K562 (cell line): ENCODE data around the gene TAF8. TPM values are rescaled to one million over a fixed set of nuclear protein-coding genes. Genes with fewer than 3 reads are reported as not detected.

Source experiments
- ATAC-seq: fragments of 200-7000 bp; cut with Tn5 transposase; 3 replicates; pipeline ENCODE4 v1.9.1; 2020; ENCODE audit warnings: moderate library complexity
- BruUV-seq: library from RNA; stranded (reverse); fragments of 400-500 nt; replicated peaks from 2 replicates; lab custom pipeline; 2021; lab: Mats Ljungman, UMichigan
- CTCF ChIA-PET: fragments of 300-600 bp; formaldehyde crosslinking; extraction: SDS; loops from one replicate; lab custom pipeline; 2021; ENCODE audit warnings: low intra/inter-chr PET ratio; lab: Yijun Ruan, JAX
- POLR2A ChIA-PET: fragments of 300-600, 350-650 bp; sonication (Branson Sonifier 250); formaldehyde crosslinking; extraction: SDS; loops from one replicate; lab custom pipeline; 2021; ENCODE audit warnings: antibody characterized with exemption, inconsistent platforms; lab: Yijun Ruan, JAX
- DNase-seq, 4 experiments: peaks; one replicate each; pipeline versions ENCODE4 v3.0.0 to v3.0.0-alpha.2; 2011 to 2018; ENCODE audit warnings: low spot score in 3 of 4, mixed read lengths in 3 of 4; ENCODE audit errors: extremely low read depth in 1 of 4
- FAIRE-seq: peaks from 2 replicates; lab custom pipeline; 2011; peaks lifted over from hg19 to GRCh38; lab: Jason Lieb, UNC
- H2AFZ ChIP-seq: 2 replicates; pipeline ENCODE4 v1.6.0; 2011; ENCODE audit warnings: low read depth, low read length, control low read depth, inconsistent platforms
- H3K27ac ChIP-seq: fragments of 200-600 bp; 3 replicates; pipeline ENCODE4 v1.8.0; 2011; ENCODE audit warnings: low read depth, mild to moderate bottlenecking, control low read depth, inconsistent platforms, low read length, moderate library complexity, mixed read lengths; ENCODE audit errors: extremely low read depth
- H3K27me3 ChIP-seq, 2 experiments: fragments of 300-600 bp in 1 of 2; 2 replicates in 1 of 2; 3 replicates in 1 of 2; pipeline versions ENCODE4 v1.6.0 to v1.8.0; 2011; ENCODE audit warnings: inconsistent platforms in 2 of 2, low read length in 2 of 2, mild to moderate bottlenecking in 1 of 2, mixed read lengths in 1 of 2, moderate library complexity in 1 of 2; ENCODE audit not compliant: control insufficient read depth in 2 of 2, insufficient read depth in 2 of 2
- H3K36me3 ChIP-seq: fragments of 300-600 bp; 3 replicates; pipeline ENCODE4 v1.8.0; 2011; ENCODE audit warnings: mild to moderate bottlenecking, low read length, inconsistent platforms; ENCODE audit not compliant: control insufficient read depth, insufficient read depth
- H3K4me1 ChIP-seq, 2 experiments: fragments of 200-600 bp in 1 of 2; replicated peaks in 1 of 2; 2 replicates in 1 of 2; 3 replicates in 1 of 2; pipeline versions ENCODE4 v1.5.1 to v1.8.0; 2011; ENCODE audit warnings: inconsistent platforms in 2 of 2, low read length in 2 of 2, mild to moderate bottlenecking in 1 of 2, mixed read lengths in 1 of 2, moderate library complexity in 1 of 2; ENCODE audit not compliant: control insufficient read depth in 2 of 2, insufficient read depth in 2 of 2
- H3K4me2 ChIP-seq: 2 replicates; pipeline ENCODE4 v1.6.1; 2011; ENCODE audit warnings: low read length, control low read depth, inconsistent platforms, mixed read lengths; ENCODE audit not compliant: insufficient read depth
- H3K4me3 ChIP-seq: fragments of 200-600 bp; sonication (generic), shearing (Covaris generic); 2 replicates; pipeline ENCODE4 v1.5.1; 2016; ENCODE audit warnings: control low read depth, inconsistent platforms
- H3K79me2 ChIP-seq: fragments of 200-600 bp; 3 replicates; pipeline ENCODE4 v1.8.0; 2011; ENCODE audit warnings: low read length, inconsistent platforms; ENCODE audit not compliant: control insufficient read depth, insufficient read depth
- H3K9ac ChIP-seq, 2 experiments: 2 replicates each; pipeline versions ENCODE4 v1.6.0 to v1.6.1; 2011; ENCODE audit warnings: low read depth in 2 of 2, low read length in 2 of 2, control low read depth in 1 of 2, inconsistent platforms in 1 of 2, mild to moderate bottlenecking in 1 of 2, mixed read lengths in 1 of 2; ENCODE audit not compliant: insufficient read depth in 1 of 2
- H3K9me1 ChIP-seq: one replicate; pipeline ENCODE4 v1.6.0; 2011; ENCODE audit warnings: inconsistent platforms, mild to moderate bottlenecking, low read length, moderate library complexity; ENCODE audit not compliant: control insufficient read depth, insufficient read depth
- H3K9me3 ChIP-seq: replicated peaks from 2 replicates; pipeline ENCODE4 v1.5.1; 2011; ENCODE audit warnings: low read depth, low read length, inconsistent platforms; ENCODE audit not compliant: control insufficient read depth, insufficient read depth
- H4K20me1 ChIP-seq: replicated peaks from 2 replicates; pipeline ENCODE4 v1.6.1; 2011; ENCODE audit warnings: low read length, inconsistent platforms, mixed read lengths; ENCODE audit not compliant: control insufficient read depth, insufficient read depth
- GATAD2B ChIP-seq: fragments of 450-650 bp; IDR thresholded peaks from 2 replicates; pipeline ENCODE4 v1.6.1; 2017; ENCODE audit warnings: mild to moderate bottlenecking, borderline replicate concordance
- RUNX1 ChIP-seq: sonication (generic); IDR thresholded peaks from 2 replicates; pipeline ENCODE4 v1.6.1; 2016; ENCODE audit warnings: antibody characterized with exemption, low read depth
- SMARCE1 ChIP-seq: fragments of 450-650 bp; IDR thresholded peaks from 2 replicates; pipeline ENCODE4 v1.7.1; 2016; ENCODE audit warnings: mild to moderate bottlenecking
- ZNF224 ChIP-seq: sonication (generic); formaldehyde crosslinking; IDR thresholded peaks from 2 replicates; pipeline ENCODE4 v1.8.0; 2022; ENCODE audit warnings: mild to moderate bottlenecking, missing genetic modification reagents
- ZNF431 ChIP-seq: sonication (generic); formaldehyde crosslinking; IDR thresholded peaks from 2 replicates; pipeline ENCODE4 v1.8.0; 2022; ENCODE audit warnings: mild to moderate bottlenecking, missing genetic modification reagents
- WGBS: fragments of 100-300 bp; shearing (Covaris generic); methylation state at CpG from one replicate; pipeline ENCODE4 v1.1.6; 2016; ENCODE audit warnings: low coverage, mixed read lengths; ENCODE audit not compliant: insufficient coverage; ENCODE audit errors: missing lambda C conversion rate; 5-methylcytosine and 5-hydroxymethylcytosine counted together
- in situ Hi-C: fragments of 300-500 bp; cut with MboI; formaldehyde crosslinking; loops from 4 replicates; pipeline ENCODE4 v1.15.0; 2018; ENCODE audit warnings: inconsistent platforms, mixed read lengths
- intact Hi-C: fragments of 100-400 bp; cut with micrococcal nuclease; formaldehyde crosslinking; loops from 2 replicates; pipeline ENCODE4 v1.14.2; 2022
- polyA plus RNA-seq, 8 experiments: library from polyadenylated mRNA; depleted of rRNA in 4 of 8; stranded (reverse) in 5 of 8; unstranded in 3 of 8; fragments of >200 nt; fragmentation: Nextera tagmentation in 2 of 8; fragmentation: Illumina TruSeq in 1 of 8; extraction: Ambion mirVana in 2 of 8; extraction: Trizol in 1 of 8; gene quantifications; 2 replicates each; pipeline versions ENCODE4 v1.2.1 to v1.2.3, GENCODE V29; 2011 to 2014; ENCODE audit warnings: inconsistent platforms in 1 of 8, missing spikeins in 1 of 8
- total RNA-seq, 7 experiments: library from RNA; depleted of rRNA in 6 of 7; stranded (reverse); fragments of >200 nt in 6 of 7; fragmentation: Illumina TruSeq in 2 of 7; extraction: Trizol in 2 of 7; gene quantifications; 2 replicates each; pipeline versions ENCODE4 v1.2.1 to v1.2.3, GENCODE V29; 2011 to 2021; ENCODE audit warnings: low replicate concordance in 1 of 7
- TF ChIP-seq, protein P1 (sequence below): fragments of 150-350 bp; IDR thresholded peaks from 2 replicates; pipeline ENCODE4 v1.6.1; 2014; ENCODE audit warnings: low read depth, mild to moderate bottlenecking, low read length, borderline replicate concordance
- TF ChIP-seq, protein P2 (sequence below): fragments of 450-650 bp; formaldehyde crosslinking; IDR thresholded peaks from 2 replicates; pipeline ENCODE4 v1.4.0; 2020; ENCODE audit warnings: mild to moderate bottlenecking, moderate library complexity
- TF ChIP-seq, protein P3 (sequence below): sonication (generic); IDR thresholded peaks from 2 replicates; pipeline ENCODE4 v1.6.1; 2016
- TF ChIP-seq, protein P4 (sequence below): fragments of 450-650 bp; conservative IDR thresholded peaks from 2 replicates; pipeline ENCODE4 v1.6.1; 2016; ENCODE audit warnings: missing genetic modification characterization, low read depth, mild to moderate bottlenecking, missing compliant biosample characterization, moderate library complexity
- TF ChIP-seq, protein P5 (sequence below): fragments of 200-800 bp; sonication (Bioruptor generic); IDR thresholded peaks from 2 replicates; pipeline ENCODE4 v1.6.1; 2017; ENCODE audit warnings: missing genetic modification characterization, missing compliant biosample characterization

TAF8 gene
- total and polyA plus RNA-seq, 9 of the 15 experiments (the other 6 are each of a cell fraction or from before 2014, with no cell fraction given) = 29.4 to 84.0 (median 52.6) TPM

DNA sequence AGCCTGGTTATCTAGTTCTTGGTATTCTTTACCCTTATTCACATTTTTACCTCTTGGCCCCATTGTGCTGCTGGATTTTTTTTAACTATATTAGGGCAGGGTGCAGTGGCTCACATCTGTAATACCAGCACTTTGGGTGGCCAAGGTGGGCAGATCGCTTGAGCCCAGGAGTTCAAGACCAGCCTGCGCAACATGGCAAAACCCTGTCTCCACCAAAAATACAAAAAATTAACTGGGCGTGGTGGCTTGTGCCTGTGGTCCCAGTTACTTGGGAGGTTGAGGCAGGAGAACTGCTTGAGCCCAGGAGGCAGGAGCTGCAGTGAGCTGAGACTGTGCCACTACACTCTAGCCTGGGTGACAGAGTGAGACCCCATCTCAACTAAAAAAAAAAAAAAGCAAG, 12.2 kb upstream of the TAF8 start (continued):
- TF ChIP-seq SMARCE1 (no peak), RUNX1 (no peak)
- TF ChIP-seq, protein P1, sequence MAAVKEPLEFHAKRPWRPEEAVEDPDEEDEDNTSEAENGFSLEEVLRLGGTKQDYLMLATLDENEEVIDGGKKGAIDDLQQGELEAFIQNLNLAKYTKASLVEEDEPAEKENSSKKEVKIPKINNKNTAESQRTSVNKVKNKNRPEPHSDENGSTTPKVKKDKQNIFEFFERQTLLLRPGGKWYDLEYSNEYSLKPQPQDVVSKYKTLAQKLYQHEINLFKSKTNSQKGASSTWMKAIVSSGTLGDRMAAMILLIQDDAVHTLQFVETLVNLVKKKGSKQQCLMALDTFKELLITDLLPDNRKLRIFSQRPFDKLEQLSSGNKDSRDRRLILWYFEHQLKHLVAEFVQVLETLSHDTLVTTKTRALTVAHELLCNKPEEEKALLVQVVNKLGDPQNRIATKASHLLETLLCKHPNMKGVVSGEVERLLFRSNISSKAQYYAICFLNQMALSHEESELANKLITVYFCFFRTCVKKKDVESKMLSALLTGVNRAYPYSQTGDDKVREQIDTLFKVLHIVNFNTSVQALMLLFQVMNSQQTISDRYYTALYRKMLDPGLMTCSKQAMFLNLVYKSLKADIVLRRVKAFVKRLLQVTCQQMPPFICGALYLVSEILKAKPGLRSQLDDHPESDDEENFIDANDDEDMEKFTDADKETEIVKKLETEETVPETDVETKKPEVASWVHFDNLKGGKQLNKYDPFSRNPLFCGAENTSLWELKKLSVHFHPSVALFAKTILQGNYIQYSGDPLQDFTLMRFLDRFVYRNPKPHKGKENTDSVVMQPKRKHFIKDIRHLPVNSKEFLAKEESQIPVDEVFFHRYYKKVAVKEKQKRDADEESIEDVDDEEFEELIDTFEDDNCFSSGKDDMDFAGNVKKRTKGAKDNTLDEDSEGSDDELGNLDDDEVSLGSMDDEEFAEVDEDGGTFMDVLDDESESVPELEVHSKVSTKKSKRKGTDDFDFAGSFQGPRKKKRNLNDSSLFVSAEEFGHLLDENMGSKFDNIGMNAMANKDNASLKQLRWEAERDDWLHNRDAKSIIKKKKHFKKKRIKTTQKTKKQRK = no peak

DNA sequence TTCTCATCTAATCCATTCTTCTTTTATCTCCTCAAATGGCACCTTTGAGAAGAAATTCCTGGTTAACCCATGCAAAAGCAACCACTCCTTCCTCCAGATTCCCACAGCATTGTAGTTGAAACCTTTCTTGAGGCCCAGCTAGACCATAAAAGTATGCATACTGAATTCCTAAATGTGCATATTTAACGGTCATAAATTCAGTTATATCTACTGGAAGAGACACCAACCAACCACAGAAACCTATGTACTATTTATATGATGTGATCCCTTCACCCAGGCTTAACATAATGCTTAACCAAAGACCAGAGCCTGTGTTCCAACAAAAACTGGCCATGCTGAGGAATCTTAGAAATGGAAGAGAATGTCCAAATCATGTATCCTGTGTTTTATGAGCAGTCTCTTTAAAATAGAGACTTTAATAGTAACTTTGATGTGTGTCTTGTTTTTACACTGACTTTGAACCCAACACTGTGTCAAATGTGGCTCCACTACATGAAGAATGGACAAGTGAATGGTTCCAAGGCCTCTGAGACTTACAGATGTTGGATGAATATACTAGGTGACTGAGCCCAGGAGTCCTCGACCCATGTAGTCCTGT, 11.4 kb upstream of the TAF8 start:
- intact Hi-C loops (no loop called here), in situ Hi-C loops (no loop called here)
- Histone ChIP-seq H3K36me3 (no peaks in the 10 kb centered on the region; the same call in 2 of the 3 replicates), H3K27ac (peak overlapping the region; percentile 55), H2AFZ (peak overlapping the region; percentile 85), H3K9ac (peak overlapping the region; percentile 52 to 81), H3K4me1 (peaks cover 25 to 37% of the 10 kb centered on the region in 2 experiments), H3K9me3 (no peaks in the 10 kb centered on the region), H3K4me3 (no peak overlapping the region), H3K27me3 (no peaks in the 10 kb centered on the region), H3K4me2 (peak overlapping the region; percentile 62), H4K20me1 (no peaks in the 10 kb centered on the region), H3K79me2 (peaks cover 7% of the 10 kb centered on the region; the same call in 2 of the 3 replicates), H3K9me1 (no peaks in the 10 kb centered on the region)
- ChIA-PET CTCF (no interaction called here), POLR2A (interaction anchor here (0.7 to 3.3 kb wide), 6 partner anchors 9 to 241 kb away, joined by 3 to 31 read pairs (median 4); partner anchors contain the start of gene TAF8)
- peak; percentile 9; the same call in 2 of the 3 replicates for ATAC-seq
- TF ChIP-seq, protein P2, sequence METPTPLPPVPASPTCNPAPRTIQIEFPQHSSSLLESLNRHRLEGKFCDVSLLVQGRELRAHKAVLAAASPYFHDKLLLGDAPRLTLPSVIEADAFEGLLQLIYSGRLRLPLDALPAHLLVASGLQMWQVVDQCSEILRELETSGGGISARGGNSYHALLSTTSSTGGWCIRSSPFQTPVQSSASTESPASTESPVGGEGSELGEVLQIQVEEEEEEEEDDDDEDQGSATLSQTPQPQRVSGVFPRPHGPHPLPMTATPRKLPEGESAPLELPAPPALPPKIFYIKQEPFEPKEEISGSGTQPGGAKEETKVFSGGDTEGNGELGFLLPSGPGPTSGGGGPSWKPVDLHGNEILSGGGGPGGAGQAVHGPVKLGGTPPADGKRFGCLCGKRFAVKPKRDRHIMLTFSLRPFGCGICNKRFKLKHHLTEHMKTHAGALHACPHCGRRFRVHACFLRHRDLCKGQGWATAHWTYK (CRISPR knock-in tag) = peak; percentile 48; the same call in 1 of the 2 replicates
- TF ChIP-seq, protein P3, sequence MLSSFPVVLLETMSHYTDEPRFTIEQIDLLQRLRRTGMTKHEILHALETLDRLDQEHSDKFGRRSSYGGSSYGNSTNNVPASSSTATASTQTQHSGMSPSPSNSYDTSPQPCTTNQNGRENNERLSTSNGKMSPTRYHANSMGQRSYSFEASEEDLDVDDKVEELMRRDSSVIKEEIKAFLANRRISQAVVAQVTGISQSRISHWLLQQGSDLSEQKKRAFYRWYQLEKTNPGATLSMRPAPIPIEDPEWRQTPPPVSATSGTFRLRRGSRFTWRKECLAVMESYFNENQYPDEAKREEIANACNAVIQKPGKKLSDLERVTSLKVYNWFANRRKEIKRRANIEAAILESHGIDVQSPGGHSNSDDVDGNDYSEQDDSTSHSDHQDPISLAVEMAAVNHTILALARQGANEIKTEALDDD = peak; percentile 11; the same call in 1 of the 2 replicates
- TF ChIP-seq, protein P4, sequence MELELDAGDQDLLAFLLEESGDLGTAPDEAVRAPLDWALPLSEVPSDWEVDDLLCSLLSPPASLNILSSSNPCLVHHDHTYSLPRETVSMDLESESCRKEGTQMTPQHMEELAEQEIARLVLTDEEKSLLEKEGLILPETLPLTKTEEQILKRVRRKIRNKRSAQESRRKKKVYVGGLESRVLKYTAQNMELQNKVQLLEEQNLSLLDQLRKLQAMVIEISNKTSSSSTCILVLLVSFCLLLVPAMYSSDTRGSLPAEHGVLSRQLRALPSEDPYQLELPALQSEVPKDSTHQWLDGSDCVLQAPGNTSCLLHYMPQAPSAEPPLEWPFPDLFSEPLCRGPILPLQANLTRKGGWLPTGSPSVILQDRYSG = 0 out of 2 replicates have a peak, but pooled peaks have one; percentile 28
- TF ChIP-seq ZNF431 (CRISPR knock-in tag) (0 out of 2 replicates have a peak, but pooled peaks have one; percentile 4), ZNF224 (CRISPR knock-in tag) (no peak), GATAD2B (no peak)
- TF ChIP-seq, protein P5, sequence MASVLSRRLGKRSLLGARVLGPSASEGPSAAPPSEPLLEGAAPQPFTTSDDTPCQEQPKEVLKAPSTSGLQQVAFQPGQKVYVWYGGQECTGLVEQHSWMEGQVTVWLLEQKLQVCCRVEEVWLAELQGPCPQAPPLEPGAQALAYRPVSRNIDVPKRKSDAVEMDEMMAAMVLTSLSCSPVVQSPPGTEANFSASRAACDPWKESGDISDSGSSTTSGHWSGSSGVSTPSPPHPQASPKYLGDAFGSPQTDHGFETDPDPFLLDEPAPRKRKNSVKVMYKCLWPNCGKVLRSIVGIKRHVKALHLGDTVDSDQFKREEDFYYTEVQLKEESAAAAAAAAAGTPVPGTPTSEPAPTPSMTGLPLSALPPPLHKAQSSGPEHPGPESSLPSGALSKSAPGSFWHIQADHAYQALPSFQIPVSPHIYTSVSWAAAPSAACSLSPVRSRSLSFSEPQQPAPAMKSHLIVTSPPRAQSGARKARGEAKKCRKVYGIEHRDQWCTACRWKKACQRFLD (CRISPR knock-in tag) = peak; percentile 58
- DNase-seq = no peak
- BruUV-seq = no TSS peak
- no peak for FAIRE-seq
- WGBS = 31% methylated on average over 2 of the region's 2 CpGs
